K562 (cell line): Measurements from ENCODE around the gene HNRNPA2B1. TPM values are rescaled to one million over a fixed set of nuclear protein-coding genes. Genes with fewer than 3 reads are reported as not detected.

Experiments
- ADNP ChIP-seq: fragments of 200-800 bp; sonication (Bioruptor generic); IDR thresholded peaks from 2 replicates; pipeline ENCODE4 v1.6.1; 2016; ENCODE audit warnings: missing genetic modification characterization, missing compliant biosample characterization
- ASH1L ChIP-seq: fragments of 450-650 bp; IDR thresholded peaks from 2 replicates; pipeline ENCODE4 v1.6.1; 2018; ENCODE audit warnings: borderline replicate concordance, mild to moderate bottlenecking, low read depth; ENCODE audit not compliant: partially characterized antibody
- FOSL1 ChIP-seq: fragments of 200-800 bp; sonication (Bioruptor generic); conservative IDR thresholded peaks from 2 replicates; pipeline ENCODE4 v1.6.1; 2016; ENCODE audit warnings: missing genetic modification characterization, missing compliant biosample characterization
- GTF2A2 ChIP-seq: IDR thresholded peaks from 2 replicates; pipeline ENCODE4 v1.6.1; 2016; ENCODE audit warnings: mild to moderate bottlenecking, missing genetic modification characterization, missing compliant biosample characterization
- HNRNPL ChIP-seq: fragments of 200-400 bp; formaldehyde crosslinking; IDR thresholded peaks from 2 replicates; pipeline ENCODE4 v1.6.1; 2017; ENCODE audit warnings: low read depth, mild to moderate bottlenecking, low read length
- MBD2 ChIP-seq: sonication (generic); IDR thresholded peaks from 2 replicates; pipeline ENCODE4 v1.6.1; 2016; ENCODE audit warnings: low read depth, borderline replicate concordance
- MYNN ChIP-seq, 2 experiments: sonication (generic); formaldehyde crosslinking in 1 of 2; IDR thresholded peaks; 2 replicates each; pipeline versions ENCODE4 v1.5.0 to v1.6.1; 2016 to 2020; ENCODE audit warnings: antibody characterized with exemption in 1 of 2, missing genetic modification reagents in 1 of 2
- PML ChIP-seq: IDR thresholded peaks from 2 replicates; pipeline ENCODE4 v1.6.1; 2012; ENCODE audit warnings: low read length, inconsistent platforms
- POLR3A ChIP-seq: IDR thresholded peaks from 2 replicates; pipeline ENCODE4 v1.6.1; 2011; ENCODE audit warnings: borderline replicate concordance, mild to moderate bottlenecking, moderate library complexity; ENCODE audit not compliant: insufficient read length, insufficient read depth; ENCODE audit errors: extremely low read depth
- RBM14 ChIP-seq: fragments of 200-400 bp; formaldehyde crosslinking; IDR thresholded peaks from 2 replicates; pipeline ENCODE4 v1.6.1; 2018; ENCODE audit warnings: low read depth, mild to moderate bottlenecking, low read length, moderate library complexity, borderline replicate concordance; ENCODE audit not compliant: insufficient read depth
- SMARCC2 ChIP-seq: fragments of 450-650 bp; IDR thresholded peaks from 2 replicates; pipeline ENCODE4 v1.6.1; 2017; ENCODE audit warnings: antibody characterized with exemption, moderate library complexity, mild to moderate bottlenecking, low read depth
- SNRNP70 ChIP-seq: fragments of 200-400 bp; formaldehyde crosslinking; optimal IDR thresholded peaks from 2 replicates; pipeline ENCODE3; 2017; ENCODE audit warnings: low read depth, low read length
- SP1 ChIP-seq: sonication (generic); formaldehyde crosslinking; IDR thresholded peaks from 2 replicates; pipeline ENCODE4 v1.8.1; 2022; ENCODE audit warnings: mild to moderate bottlenecking, missing genetic modification reagents
- TCFL5 ChIP-seq: fragments of 250-450 bp; sonication (Bioruptor Pico); conservative IDR thresholded peaks from 2 replicates; pipeline ENCODE4 v1.6.1; 2021; ENCODE audit warnings: mild to moderate bottlenecking, moderate library complexity, matching md5 sums
- ZNF23 ChIP-seq: fragments of 250-450 bp; sonication (Bioruptor Pico); IDR thresholded peaks from 2 replicates; pipeline ENCODE4 v1.4.0; 2020; ENCODE audit warnings: mild to moderate bottlenecking
- ZNF75A ChIP-seq: fragments of 450-650 bp; formaldehyde crosslinking; IDR thresholded peaks from 2 replicates; pipeline ENCODE4 v1.4.0; 2020; ENCODE audit warnings: mild to moderate bottlenecking
- polyA plus RNA-seq, 8 experiments: library from polyadenylated mRNA; depleted of rRNA in 4 of 8; stranded (reverse) in 5 of 8; unstranded in 3 of 8; fragments of >200 nt; fragmentation: Nextera tagmentation in 2 of 8; fragmentation: Illumina TruSeq in 1 of 8; extraction: Ambion mirVana in 2 of 8; extraction: Trizol in 1 of 8; gene quantifications; 2 replicates each; pipeline versions ENCODE4 v1.2.1 to v1.2.3, GENCODE V29; 2011 to 2014; ENCODE audit warnings: inconsistent platforms in 1 of 8, missing spikeins in 1 of 8
- total RNA-seq, 7 experiments: library from RNA; depleted of rRNA in 6 of 7; stranded (reverse); fragments of >200 nt in 6 of 7; fragmentation: Illumina TruSeq in 2 of 7; extraction: Trizol in 2 of 7; gene quantifications; 2 replicates each; pipeline versions ENCODE4 v1.2.1 to v1.2.3, GENCODE V29; 2011 to 2021; ENCODE audit warnings: low replicate concordance in 1 of 7
- TF ChIP-seq, protein P1 (sequence below): fragments of 200-400 bp; formaldehyde crosslinking; IDR thresholded peaks from 2 replicates; pipeline ENCODE4 v1.6.1; 2017; ENCODE audit warnings: mild to moderate bottlenecking, low read depth, low read length, moderate library complexity
- TF ChIP-seq, protein P2 (sequence below): sonication (generic); formaldehyde crosslinking; IDR thresholded peaks from 2 replicates; pipeline ENCODE4 v1.8.0; 2022; ENCODE audit warnings: missing genetic modification reagents, mild to moderate bottlenecking, moderate library complexity, borderline replicate concordance
- TF ChIP-seq, protein P3 (sequence below): fragments of 450-650 bp; IDR thresholded peaks from 2 replicates; pipeline ENCODE4 v1.6.1; 2016; ENCODE audit warnings: borderline replicate concordance
- TF ChIP-seq, protein P4 (sequence below): IDR thresholded peaks from 2 replicates; pipeline ENCODE4 v1.6.1; 2011; ENCODE audit not compliant: insufficient read length; ENCODE audit errors: extremely low read depth

HNRNPA2B1 gene
- total and polyA plus RNA-seq, 9 of the 15 experiments (the other 6 are each of a cell fraction or from before 2014, with no cell fraction given): 630 to 1,989 (median 865) TPM

DNA sequence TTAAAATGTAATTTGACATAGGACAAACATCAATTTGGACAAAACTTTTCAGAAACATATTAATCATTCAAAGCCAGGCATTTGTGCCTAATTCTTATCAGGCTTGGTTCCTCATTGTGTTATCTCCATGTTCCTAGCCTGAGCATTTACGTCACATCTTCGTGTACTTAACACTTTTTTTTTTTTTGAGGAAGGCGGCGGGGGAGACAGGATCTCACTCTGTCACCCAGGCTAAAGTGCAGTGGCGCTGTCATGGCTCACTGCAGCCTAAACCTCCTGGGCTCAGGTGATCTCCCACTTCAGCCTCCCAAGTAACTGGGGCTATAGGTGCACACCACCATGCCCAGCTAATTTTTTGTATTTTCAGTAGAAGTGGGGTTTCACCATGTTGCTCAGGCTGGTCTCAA, 19.8 kb downstream of the HNRNPA2B1 start (continued):
- TF ChIP-seq, protein P1, sequence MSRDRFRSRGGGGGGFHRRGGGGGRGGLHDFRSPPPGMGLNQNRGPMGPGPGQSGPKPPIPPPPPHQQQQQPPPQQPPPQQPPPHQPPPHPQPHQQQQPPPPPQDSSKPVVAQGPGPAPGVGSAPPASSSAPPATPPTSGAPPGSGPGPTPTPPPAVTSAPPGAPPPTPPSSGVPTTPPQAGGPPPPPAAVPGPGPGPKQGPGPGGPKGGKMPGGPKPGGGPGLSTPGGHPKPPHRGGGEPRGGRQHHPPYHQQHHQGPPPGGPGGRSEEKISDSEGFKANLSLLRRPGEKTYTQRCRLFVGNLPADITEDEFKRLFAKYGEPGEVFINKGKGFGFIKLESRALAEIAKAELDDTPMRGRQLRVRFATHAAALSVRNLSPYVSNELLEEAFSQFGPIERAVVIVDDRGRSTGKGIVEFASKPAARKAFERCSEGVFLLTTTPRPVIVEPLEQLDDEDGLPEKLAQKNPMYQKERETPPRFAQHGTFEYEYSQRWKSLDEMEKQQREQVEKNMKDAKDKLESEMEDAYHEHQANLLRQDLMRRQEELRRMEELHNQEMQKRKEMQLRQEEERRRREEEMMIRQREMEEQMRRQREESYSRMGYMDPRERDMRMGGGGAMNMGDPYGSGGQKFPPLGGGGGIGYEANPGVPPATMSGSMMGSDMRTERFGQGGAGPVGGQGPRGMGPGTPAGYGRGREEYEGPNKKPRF: no peak
- TF ChIP-seq, protein P2, sequence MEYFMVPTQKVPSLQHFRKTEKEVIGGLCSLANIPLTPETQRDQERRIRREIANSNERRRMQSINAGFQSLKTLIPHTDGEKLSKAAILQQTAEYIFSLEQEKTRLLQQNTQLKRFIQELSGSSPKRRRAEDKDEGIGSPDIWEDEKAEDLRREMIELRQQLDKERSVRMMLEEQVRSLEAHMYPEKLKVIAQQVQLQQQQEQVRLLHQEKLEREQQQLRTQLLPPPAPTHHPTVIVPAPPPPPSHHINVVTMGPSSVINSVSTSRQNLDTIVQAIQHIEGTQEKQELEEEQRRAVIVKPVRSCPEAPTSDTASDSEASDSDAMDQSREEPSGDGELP: peak; percentile 16; the same call in 1 of the 2 replicates
- TF ChIP-seq MBD2 (peak; percentile 31; the same call in 1 of the 2 replicates), MYNN (IDR thresholded peaks at IDR 0.05) (no peak), MYNN (CRISPR knock-in tag; IDR thresholded peaks at IDR 0.05) (no peak), SP1 (CRISPR knock-in tag) (no peak), RBM14 (no peak), FOSL1 (tag) (0 out of 2 replicates have a peak, but pooled peaks have one; percentile 35), TCFL5 (CRISPR knock-in tag) (no peak), ASH1L (no peak), GTF2A2 (tag) (no peak), HNRNPL (no peak), ZNF23 (CRISPR knock-in tag) (no peak), SMARCC2 (peak; percentile 86), PML (peak; percentile 52; the same call in 1 of the 2 replicates), ADNP (tag) (no peak), ZNF75A (CRISPR knock-in tag) (no peak), SNRNP70 (no peak), POLR3A (no peak)
- TF ChIP-seq, protein P3, sequence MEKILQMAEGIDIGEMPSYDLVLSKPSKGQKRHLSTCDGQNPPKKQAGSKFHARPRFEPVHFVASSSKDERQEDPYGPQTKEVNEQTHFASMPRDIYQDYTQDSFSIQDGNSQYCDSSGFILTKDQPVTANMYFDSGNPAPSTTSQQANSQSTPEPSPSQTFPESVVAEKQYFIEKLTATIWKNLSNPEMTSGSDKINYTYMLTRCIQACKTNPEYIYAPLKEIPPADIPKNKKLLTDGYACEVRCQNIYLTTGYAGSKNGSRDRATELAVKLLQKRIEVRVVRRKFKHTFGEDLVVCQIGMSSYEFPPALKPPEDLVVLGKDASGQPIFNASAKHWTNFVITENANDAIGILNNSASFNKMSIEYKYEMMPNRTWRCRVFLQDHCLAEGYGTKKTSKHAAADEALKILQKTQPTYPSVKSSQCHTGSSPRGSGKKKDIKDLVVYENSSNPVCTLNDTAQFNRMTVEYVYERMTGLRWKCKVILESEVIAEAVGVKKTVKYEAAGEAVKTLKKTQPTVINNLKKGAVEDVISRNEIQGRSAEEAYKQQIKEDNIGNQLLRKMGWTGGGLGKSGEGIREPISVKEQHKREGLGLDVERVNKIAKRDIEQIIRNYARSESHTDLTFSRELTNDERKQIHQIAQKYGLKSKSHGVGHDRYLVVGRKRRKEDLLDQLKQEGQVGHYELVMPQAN: no peak
- TF ChIP-seq, protein P4, sequence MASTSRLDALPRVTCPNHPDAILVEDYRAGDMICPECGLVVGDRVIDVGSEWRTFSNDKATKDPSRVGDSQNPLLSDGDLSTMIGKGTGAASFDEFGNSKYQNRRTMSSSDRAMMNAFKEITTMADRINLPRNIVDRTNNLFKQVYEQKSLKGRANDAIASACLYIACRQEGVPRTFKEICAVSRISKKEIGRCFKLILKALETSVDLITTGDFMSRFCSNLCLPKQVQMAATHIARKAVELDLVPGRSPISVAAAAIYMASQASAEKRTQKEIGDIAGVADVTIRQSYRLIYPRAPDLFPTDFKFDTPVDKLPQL: no peak
